Measurements from ENCODE around the gene PROP1. TPM values are rescaled to one million over a fixed set of nuclear protein-coding genes. Genes with fewer than 3 reads are reported as not detected.

PROP1 gene
- polyA plus RNA-seq, 1 donor (not counting 4 experiments of a cell fraction or from before 2014, with no cell fraction given): not detected

DNA sequence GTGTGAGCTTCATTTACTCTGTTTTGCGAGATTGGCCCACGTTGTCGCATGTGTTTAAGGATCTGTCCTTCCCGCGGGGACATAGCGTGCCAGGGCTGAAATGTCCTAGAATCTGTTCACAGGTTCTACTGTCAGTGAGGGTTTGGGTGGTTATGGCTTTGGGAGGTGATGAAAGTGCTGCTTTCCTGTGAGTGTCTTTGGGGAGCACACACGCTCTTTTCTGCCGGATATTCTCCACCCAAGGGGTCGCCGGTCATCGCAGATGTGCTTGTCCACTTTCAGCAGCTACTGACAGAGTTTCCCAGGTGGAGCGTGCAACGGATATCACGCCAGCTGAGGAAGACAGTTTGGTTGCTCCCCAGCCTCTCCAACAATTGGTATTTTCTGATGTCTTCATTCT lies 32.1 kb downstream of the PROP1 start:
- TF ChIP-seq, protein P1, sequence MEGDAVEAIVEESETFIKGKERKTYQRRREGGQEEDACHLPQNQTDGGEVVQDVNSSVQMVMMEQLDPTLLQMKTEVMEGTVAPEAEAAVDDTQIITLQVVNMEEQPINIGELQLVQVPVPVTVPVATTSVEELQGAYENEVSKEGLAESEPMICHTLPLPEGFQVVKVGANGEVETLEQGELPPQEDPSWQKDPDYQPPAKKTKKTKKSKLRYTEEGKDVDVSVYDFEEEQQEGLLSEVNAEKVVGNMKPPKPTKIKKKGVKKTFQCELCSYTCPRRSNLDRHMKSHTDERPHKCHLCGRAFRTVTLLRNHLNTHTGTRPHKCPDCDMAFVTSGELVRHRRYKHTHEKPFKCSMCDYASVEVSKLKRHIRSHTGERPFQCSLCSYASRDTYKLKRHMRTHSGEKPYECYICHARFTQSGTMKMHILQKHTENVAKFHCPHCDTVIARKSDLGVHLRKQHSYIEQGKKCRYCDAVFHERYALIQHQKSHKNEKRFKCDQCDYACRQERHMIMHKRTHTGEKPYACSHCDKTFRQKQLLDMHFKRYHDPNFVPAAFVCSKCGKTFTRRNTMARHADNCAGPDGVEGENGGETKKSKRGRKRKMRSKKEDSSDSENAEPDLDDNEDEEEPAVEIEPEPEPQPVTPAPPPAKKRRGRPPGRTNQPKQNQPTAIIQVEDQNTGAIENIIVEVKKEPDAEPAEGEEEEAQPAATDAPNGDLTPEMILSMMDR (optimal IDR thresholded peaks at IDR 0.05 in 1 of 3, IDR thresholded peaks at IDR 0.05 in 1 of 3, conservative IDR thresholded peaks at IDR 0.05 in 1 of 3; ENCODE audit: extremely low read depth in 1 of 3, insufficient read depth in 2 of 3, low read length in 3 of 3): no peak
- TF ChIP-seq EZH2 (IDR thresholded peaks at IDR 0.05; ENCODE audit: low read length): no peak
- H3K27ac ChIP-seq (ENCODE audit: control insufficient read depth, insufficient read depth, low read length): no peak overlapping the region
- DNase-seq (ENCODE audit: low read depth, low spot score) (no peak), FAIRE-seq (no peak)
- no peak overlapping the region for H3K9ac ChIP-seq (ENCODE audit: control insufficient read depth, extremely low read depth, insufficient read depth, low read length)
- no peaks in the 10 kb centered on the region for H3K79me2 ChIP-seq (ENCODE audit: control insufficient read depth, insufficient read depth, low read length)
- H2AFZ ChIP-seq (ENCODE audit: control insufficient read depth, low read length): no peak overlapping the region
- H3K4me3 ChIP-seq (ENCODE audit: control insufficient read depth in 2 of 3, extremely low read depth in 1 of 3, insufficient read depth in 2 of 3, low read depth in 1 of 3, low read length in 3 of 3): no peak overlapping the region
- dilution Hi-C loops (cut with MboI; ENCODE audit: extremely low pct_ligation_motif_present, low sequenced_read_pairs): no loop called here
- H3K36me3 ChIP-seq (ENCODE audit: control insufficient read depth in 2 of 2, extremely low read depth in 1 of 2, insufficient read depth in 2 of 2, low read length in 2 of 2): no peaks in the 10 kb centered on the region
- no peaks in the 10 kb centered on the region for H3K9me3 ChIP-seq (ENCODE audit: control insufficient read depth, low read depth, low read length)
- H4K20me1 ChIP-seq (ENCODE audit: control insufficient read depth, extremely low read depth, insufficient read depth, low read length): no peaks in the 10 kb centered on the region
- H3K4me1 ChIP-seq (ENCODE audit: control insufficient read depth, extremely low read depth, insufficient read depth, low read length): no peaks in the 10 kb centered on the region
- no peaks in the 10 kb centered on the region for H3K27me3 ChIP-seq (ENCODE audit: control insufficient read depth, extremely low read depth, insufficient read depth, low read length)
- H3K9me1 ChIP-seq (ENCODE audit: control insufficient read depth, extremely low read depth, insufficient read depth, low read length): no peaks in the 10 kb centered on the region
- no peak overlapping the region for H3K4me2 ChIP-seq (ENCODE audit: control insufficient read depth, extremely low read depth, insufficient read depth, low read depth, low read length)

- dilution Hi-C loops (cut with MboI; ENCODE audit: extremely low pct_ligation_motif_present, low sequenced_read_pairs): no loop called here
- no peak overlapping the region for H3K4me2 ChIP-seq (ENCODE audit: control insufficient read depth, extremely low read depth, insufficient read depth, low read depth, low read length)
- TF ChIP-seq EZH2 (IDR thresholded peaks at IDR 0.05; ENCODE audit: low read length): no peak
- TF ChIP-seq, protein P1 (optimal IDR thresholded peaks at IDR 0.05 in 1 of 3, IDR thresholded peaks at IDR 0.05 in 1 of 3, conservative IDR thresholded peaks at IDR 0.05 in 1 of 3; ENCODE audit: extremely low read depth in 1 of 3, insufficient read depth in 2 of 3, low read length in 3 of 3): no peak
- H3K27me3 ChIP-seq (ENCODE audit: control insufficient read depth, extremely low read depth, insufficient read depth, low read length): no peaks in the 10 kb centered on the region
- H3K9ac ChIP-seq (ENCODE audit: control insufficient read depth, extremely low read depth, insufficient read depth, low read length): no peak overlapping the region
- no peaks in the 10 kb centered on the region for H3K36me3 ChIP-seq (ENCODE audit: control insufficient read depth in 2 of 2, extremely low read depth in 1 of 2, insufficient read depth in 2 of 2, low read length in 2 of 2)
- no peak overlapping the region for H3K4me3 ChIP-seq (ENCODE audit: control insufficient read depth in 2 of 3, extremely low read depth in 1 of 3, insufficient read depth in 2 of 3, low read depth in 1 of 3, low read length in 3 of 3)
- no peak overlapping the region for H3K27ac ChIP-seq (ENCODE audit: control insufficient read depth, insufficient read depth, low read length)
- no peaks in the 10 kb centered on the region for H3K79me2 ChIP-seq (ENCODE audit: control insufficient read depth, insufficient read depth, low read length)
- no peak for DNase-seq (ENCODE audit: low read depth, low spot score)
- no peaks in the 10 kb centered on the region for H3K4me1 ChIP-seq (ENCODE audit: control insufficient read depth, extremely low read depth, insufficient read depth, low read length)
- no peaks in the 10 kb centered on the region for H3K9me3 ChIP-seq (ENCODE audit: control insufficient read depth, low read depth, low read length)
- FAIRE-seq: no peak
- no peaks in the 10 kb centered on the region for H4K20me1 ChIP-seq (ENCODE audit: control insufficient read depth, extremely low read depth, insufficient read depth, low read length)
- H3K9me1 ChIP-seq (ENCODE audit: control insufficient read depth, extremely low read depth, insufficient read depth, low read length): no peaks in the 10 kb centered on the region
- H2AFZ ChIP-seq (ENCODE audit: control insufficient read depth, low read length): no peak overlapping the region
Observed at GRCh38 chr5:177959315-177959714, 36.7 kb downstream of the PROP1 start.
